ENCODE measurements around the gene BNC2.

- TF ChIP-seq CEBPB (IDR thresholded peaks at IDR 0.05) (no peak), MAX (IDR thresholded peaks at IDR 0.05) (no peak), REST (IDR thresholded peaks at IDR 0.05; ENCODE audit: low read depth) (no peak)
Measured at GRCh38 chr9:16732546-16732945, 137.9 kb downstream of the BNC2 start.

Data from Ishikawa (cell line).